Measurements from ENCODE around the gene ZNF106.

DNA sequence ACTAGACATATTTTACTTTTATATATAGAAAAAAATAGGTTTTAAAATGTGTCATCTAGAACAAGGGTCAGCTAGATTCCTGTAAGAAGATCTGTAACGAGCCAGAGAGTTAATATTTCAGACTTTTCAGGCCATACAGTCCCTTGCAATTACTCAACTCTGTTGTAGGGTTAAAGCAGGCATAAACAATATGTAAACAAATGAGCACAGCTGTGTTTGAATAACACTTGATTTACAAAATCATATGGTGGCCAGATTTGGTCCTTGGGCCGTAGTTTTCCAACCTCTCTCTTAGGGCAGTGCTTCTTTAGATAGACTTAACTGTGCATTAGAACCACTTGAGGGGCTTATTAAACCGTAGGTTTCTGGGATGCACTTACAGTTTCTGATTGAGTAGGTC lies 38.0 kb upstream of the ZNF106 start:
- TF ChIP-seq CTCF (conservative IDR thresholded peaks at IDR 0.05) (no peak), EZH2 (IDR thresholded peaks at IDR 0.05; ENCODE audit: low read depth) (no peak)

All from PC-9 (cell line).